ENCODE measurements around the gene RASL10A. TPM values are rescaled to one million over a fixed set of nuclear protein-coding genes. Genes with fewer than 3 reads are reported as not detected.

Gene RASL10A
- total and polyA plus RNA-seq, 7 experiments from 2014 or later = 0.32 to 1.7 (median 0.89) TPM; not detected in 3

DNA sequence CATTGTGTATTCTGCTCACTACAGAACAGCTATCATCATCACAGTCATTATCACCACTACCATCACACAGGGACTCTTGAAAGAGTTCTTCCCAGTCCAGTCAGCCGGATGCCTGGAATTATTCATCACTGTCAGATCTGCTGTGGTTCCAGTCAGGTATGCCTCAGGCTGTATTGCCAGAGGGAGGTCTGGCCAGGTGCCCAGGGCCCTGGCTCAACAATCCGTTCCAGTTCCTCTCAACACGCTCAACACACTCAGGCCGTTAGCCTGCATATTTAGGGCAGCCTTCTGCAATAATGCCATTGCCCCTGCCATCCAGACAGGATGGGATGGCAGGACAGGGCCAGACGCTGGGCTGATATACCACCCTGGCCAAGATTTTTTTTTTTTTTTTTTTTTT, 28.6 kb upstream of the RASL10A start:
- Histone ChIP-seq H3K4me3 (ENCODE audit: low read length) (no peak overlapping the region), H3K9me3 (ENCODE audit: control insufficient read depth in 2 of 3, low read length in 3 of 3) (no peaks in the 10 kb centered on the region), H3K36me3 (ENCODE audit: control insufficient read depth in 2 of 3, insufficient read depth in 3 of 3, low read length in 3 of 3) (peaks cover 11 to 87% (median 13%) of the 10 kb centered on the region in 3 experiments), H3K27ac (ENCODE audit: low read depth, low read length) (no peak overlapping the region), H3K4me1 (ENCODE audit: control insufficient read depth in 2 of 2, insufficient read depth in 2 of 2, low read length in 2 of 2) (no peaks in the 10 kb centered on the region), H3K27me3 (ENCODE audit: control insufficient read depth in 2 of 2, insufficient read depth in 2 of 2, low read length in 2 of 2) (no peaks in the 10 kb centered on the region)
- no peak overlapping the region for H3K27ac Mint-ChIP-seq
- ATAC-seq = no peak
- intact Hi-C loops (cut with micrococcal nuclease) = no loop called here
- ChIA-PET POLR2A (no interaction called here), CTCF (interaction anchor here (0.7 kb wide), 1 partner anchor 248 kb away, joined by 4 read pairs; no protein-coding TSS in a partner anchor)
- no peak for DNase-seq
- peaks cover 18 to 63% (median 24%) of the 10 kb centered on the region in 5 donors for H3K36me3 Mint-ChIP-seq
- peaks cover 0 to 2% (median 0%) of the 10 kb centered on the region in 7 donors for H3K4me1 Mint-ChIP-seq
- no peaks in the 10 kb centered on the region for H3K9me3 Mint-ChIP-seq
- no peaks in the 10 kb centered on the region for H3K27me3 Mint-ChIP-seq
- H3K4me3 Mint-ChIP-seq = no peak overlapping the region

DNA sequence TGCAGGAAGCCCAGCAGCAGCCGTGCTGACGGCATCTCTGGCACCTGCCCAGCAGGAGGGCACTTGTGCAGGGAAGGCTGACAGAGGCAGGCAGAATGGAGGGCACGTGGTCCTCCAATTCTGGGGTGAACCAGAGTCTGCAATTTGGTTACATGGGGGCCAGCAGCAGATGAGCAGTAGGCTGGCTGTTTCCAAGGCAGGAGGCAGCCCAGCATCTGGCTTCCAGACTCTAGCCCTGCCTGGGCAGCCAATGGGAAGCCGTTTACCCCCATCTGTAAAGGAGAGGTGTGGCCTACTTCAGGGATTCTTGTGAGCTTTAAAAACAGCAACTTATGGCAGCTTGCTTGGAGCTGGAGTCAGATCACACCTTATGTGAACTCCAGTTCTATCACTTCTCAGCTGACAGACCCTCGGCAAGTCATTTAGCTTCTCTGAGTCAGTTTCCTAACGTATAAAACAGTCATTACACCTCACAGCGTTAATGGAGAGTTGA, 27.9 kb upstream of the RASL10A start:
- no peaks in the 10 kb centered on the region for H3K27me3 ChIP-seq (ENCODE audit: control insufficient read depth in 2 of 2, insufficient read depth in 2 of 2, low read length in 2 of 2)
- H3K36me3 ChIP-seq (ENCODE audit: control insufficient read depth in 2 of 3, insufficient read depth in 3 of 3, low read length in 3 of 3) = peaks cover 10 to 87% (median 11%) of the 10 kb centered on the region in 3 experiments
- DNase-seq (no peak), ATAC-seq (no peak)
- CTCF ChIA-PET = no interaction called here
- H3K4me1 ChIP-seq (ENCODE audit: control insufficient read depth in 2 of 2, insufficient read depth in 2 of 2, low read length in 2 of 2) = no peaks in the 10 kb centered on the region
- intact Hi-C loops (cut with micrococcal nuclease) = no loop called here
- H3K4me3 ChIP-seq (ENCODE audit: low read length) = no peak overlapping the region
- POLR2A ChIA-PET = no interaction called here
- peaks cover 0 to 3% (median 0%) of the 10 kb centered on the region in 7 donors for H3K4me1 Mint-ChIP-seq
- no peak overlapping the region for H3K27ac ChIP-seq (ENCODE audit: low read depth, low read length)
- no peaks in the 10 kb centered on the region for H3K9me3 Mint-ChIP-seq
- no peaks in the 10 kb centered on the region for H3K9me3 ChIP-seq (ENCODE audit: control insufficient read depth in 2 of 3, low read length in 3 of 3)
- H3K27me3 Mint-ChIP-seq = no peaks in the 10 kb centered on the region
- H3K36me3 Mint-ChIP-seq = peaks cover 18 to 63% (median 22%) of the 10 kb centered on the region in 5 donors
- H3K27ac Mint-ChIP-seq = peak overlapping the region in 1 of 9 donors; percentile 32
- H3K4me3 Mint-ChIP-seq = no peak overlapping the region

DNA sequence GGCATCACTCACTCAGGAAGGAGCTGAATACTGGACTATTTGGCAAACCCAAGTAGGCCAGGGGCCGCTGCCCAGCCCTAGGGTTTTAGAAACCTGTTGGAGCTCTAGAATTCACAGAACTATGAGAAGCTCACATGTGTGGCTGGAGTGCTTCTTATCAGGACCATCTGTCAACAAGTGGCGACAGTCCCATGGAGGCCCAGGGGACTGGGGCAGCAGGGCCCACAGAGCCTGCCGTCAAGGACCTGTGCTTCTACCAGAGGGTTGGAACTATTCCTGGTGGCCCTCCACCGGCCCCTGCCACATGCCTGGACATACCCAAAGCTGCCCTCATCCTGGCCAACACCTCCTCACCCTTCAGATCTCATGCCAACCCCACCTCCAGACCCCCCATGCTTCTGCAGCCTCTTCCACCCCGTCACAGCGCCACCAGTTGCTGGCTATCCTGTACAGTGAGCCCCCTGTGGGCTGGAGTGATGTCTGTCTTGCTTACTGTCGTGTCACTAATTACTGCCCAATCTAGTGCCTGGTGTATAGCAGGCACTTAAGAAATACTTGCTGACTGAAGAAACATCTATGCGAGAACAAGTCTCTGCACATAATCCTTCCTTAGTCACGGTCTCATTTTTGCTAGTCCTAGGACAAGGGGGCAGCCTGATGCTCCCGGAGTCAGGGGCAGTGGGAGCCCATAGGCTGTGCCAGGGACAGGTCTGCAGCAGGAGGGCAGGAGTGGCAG, 27.2 kb upstream of the RASL10A start:
- no peak overlapping the region for H3K4me3 ChIP-seq (ENCODE audit: low read length)
- no peaks in the 10 kb centered on the region for H3K27me3 Mint-ChIP-seq
- no peaks in the 10 kb centered on the region for H3K27me3 ChIP-seq (ENCODE audit: control insufficient read depth in 2 of 2, insufficient read depth in 2 of 2, low read length in 2 of 2)
- H3K4me3 Mint-ChIP-seq = no peak overlapping the region
- H3K4me1 ChIP-seq (ENCODE audit: control insufficient read depth in 2 of 2, insufficient read depth in 2 of 2, low read length in 2 of 2) = no peaks in the 10 kb centered on the region
- no peaks in the 10 kb centered on the region for H3K9me3 ChIP-seq (ENCODE audit: control insufficient read depth in 2 of 3, low read length in 3 of 3)
- DNase-seq = no peak
- intact Hi-C loops (cut with micrococcal nuclease) = no loop called here
- H3K4me1 Mint-ChIP-seq = peaks cover 0 to 3% (median 0%) of the 10 kb centered on the region in 7 donors
- peaks cover 16 to 66% (median 22%) of the 10 kb centered on the region in 5 donors for H3K36me3 Mint-ChIP-seq
- H3K27ac Mint-ChIP-seq = peak overlapping the region in 2 of 9 donors; percentile 32 to 54
- no peak for ATAC-seq
- no peaks in the 10 kb centered on the region for H3K9me3 Mint-ChIP-seq
- CTCF ChIA-PET = no interaction called here
- peaks cover 4 to 87% (median 11%) of the 10 kb centered on the region in 3 experiments for H3K36me3 ChIP-seq (ENCODE audit: control insufficient read depth in 2 of 3, insufficient read depth in 3 of 3, low read length in 3 of 3)
- no peak overlapping the region for H3K27ac ChIP-seq (ENCODE audit: low read depth, low read length)
- POLR2A ChIA-PET = no interaction called here

DNA sequence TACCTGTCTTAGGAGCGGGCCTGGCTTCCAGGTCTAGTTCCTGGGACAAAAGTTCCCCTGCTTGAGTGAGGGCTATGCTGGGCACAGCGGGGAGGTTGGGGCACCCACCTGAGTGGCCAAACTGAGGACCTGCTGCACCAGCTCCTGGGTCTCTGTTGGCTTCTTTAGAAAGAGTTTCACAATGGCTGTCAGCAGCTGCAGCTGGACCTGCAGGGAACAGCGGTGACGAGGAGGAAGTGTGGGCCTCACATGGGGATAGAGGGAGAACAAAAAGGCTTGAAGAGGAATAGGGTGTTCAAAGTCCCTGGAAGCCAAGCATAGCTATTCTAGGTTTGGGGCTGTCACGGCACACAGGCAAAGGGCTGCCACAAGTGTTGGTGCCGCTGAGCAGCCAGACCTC, 26.7 kb upstream of the RASL10A start:
- no peak for DNase-seq
- H3K9me3 ChIP-seq (ENCODE audit: control insufficient read depth in 2 of 3, low read length in 3 of 3) = no peaks in the 10 kb centered on the region
- ChIA-PET CTCF (no interaction called here), POLR2A (no interaction called here)
- peaks cover 15 to 63% (median 16%) of the 10 kb centered on the region in 5 donors for H3K36me3 Mint-ChIP-seq
- H3K4me1 Mint-ChIP-seq = peaks cover 0 to 3% (median 0%) of the 10 kb centered on the region in 7 donors
- no peak for ATAC-seq
- intact Hi-C loops (cut with micrococcal nuclease) = no loop called here
- peaks cover 0 to 87% (median 14%) of the 10 kb centered on the region in 3 experiments for H3K36me3 ChIP-seq (ENCODE audit: control insufficient read depth in 2 of 3, insufficient read depth in 3 of 3, low read length in 3 of 3)
- H3K4me3 ChIP-seq (ENCODE audit: low read length) = no peak overlapping the region
- no peak overlapping the region for H3K4me3 Mint-ChIP-seq
- H3K27ac Mint-ChIP-seq = no peak overlapping the region
- H3K27ac ChIP-seq (ENCODE audit: low read depth, low read length) = no peak overlapping the region
- H3K4me1 ChIP-seq (ENCODE audit: control insufficient read depth in 2 of 2, insufficient read depth in 2 of 2, low read length in 2 of 2) = no peaks in the 10 kb centered on the region
- H3K27me3 ChIP-seq (ENCODE audit: control insufficient read depth in 2 of 2, insufficient read depth in 2 of 2, low read length in 2 of 2) = no peaks in the 10 kb centered on the region
- no peaks in the 10 kb centered on the region for H3K27me3 Mint-ChIP-seq
- H3K9me3 Mint-ChIP-seq = no peaks in the 10 kb centered on the region

DNA sequence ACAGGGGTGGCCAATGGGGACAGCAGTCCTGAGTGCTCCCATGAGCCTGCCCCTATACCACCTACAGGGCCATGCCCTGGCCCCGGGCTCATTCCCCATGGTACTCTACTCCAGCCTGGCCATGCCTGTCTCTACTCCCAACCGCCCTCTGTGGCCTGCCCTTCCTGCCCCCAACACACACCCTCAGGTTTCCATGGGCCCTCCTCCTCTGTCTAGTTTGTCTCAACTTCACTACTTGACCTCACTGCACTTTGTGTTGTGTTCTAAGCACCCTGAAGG, 26.3 kb upstream of the RASL10A start:
- H3K36me3 Mint-ChIP-seq = peaks cover 16 to 62% (median 17%) of the 10 kb centered on the region in 5 donors
- Histone ChIP-seq H3K36me3 (ENCODE audit: control insufficient read depth in 2 of 3, insufficient read depth in 3 of 3, low read length in 3 of 3) (peaks cover 0 to 87% (median 15%) of the 10 kb centered on the region in 3 experiments), H3K4me3 (ENCODE audit: low read length) (no peak overlapping the region), H3K9me3 (ENCODE audit: control insufficient read depth in 2 of 3, low read length in 3 of 3) (no peaks in the 10 kb centered on the region), H3K27me3 (ENCODE audit: control insufficient read depth in 2 of 2, insufficient read depth in 2 of 2, low read length in 2 of 2) (no peaks in the 10 kb centered on the region), H3K4me1 (ENCODE audit: control insufficient read depth in 2 of 2, insufficient read depth in 2 of 2, low read length in 2 of 2) (no peaks in the 10 kb centered on the region), H3K27ac (ENCODE audit: low read depth, low read length) (no peak overlapping the region)
- no peaks in the 10 kb centered on the region for H3K9me3 Mint-ChIP-seq
- intact Hi-C loops (cut with micrococcal nuclease) = no loop called here
- ChIA-PET POLR2A (no interaction called here), CTCF (no interaction called here)
- ATAC-seq (no peak), DNase-seq (no peak)
- no peak overlapping the region for H3K4me3 Mint-ChIP-seq
- H3K27me3 Mint-ChIP-seq = no peaks in the 10 kb centered on the region
- no peak overlapping the region for H3K27ac Mint-ChIP-seq
- H3K4me1 Mint-ChIP-seq = peaks cover 0 to 3% (median 0%) of the 10 kb centered on the region in 7 donors

DNA sequence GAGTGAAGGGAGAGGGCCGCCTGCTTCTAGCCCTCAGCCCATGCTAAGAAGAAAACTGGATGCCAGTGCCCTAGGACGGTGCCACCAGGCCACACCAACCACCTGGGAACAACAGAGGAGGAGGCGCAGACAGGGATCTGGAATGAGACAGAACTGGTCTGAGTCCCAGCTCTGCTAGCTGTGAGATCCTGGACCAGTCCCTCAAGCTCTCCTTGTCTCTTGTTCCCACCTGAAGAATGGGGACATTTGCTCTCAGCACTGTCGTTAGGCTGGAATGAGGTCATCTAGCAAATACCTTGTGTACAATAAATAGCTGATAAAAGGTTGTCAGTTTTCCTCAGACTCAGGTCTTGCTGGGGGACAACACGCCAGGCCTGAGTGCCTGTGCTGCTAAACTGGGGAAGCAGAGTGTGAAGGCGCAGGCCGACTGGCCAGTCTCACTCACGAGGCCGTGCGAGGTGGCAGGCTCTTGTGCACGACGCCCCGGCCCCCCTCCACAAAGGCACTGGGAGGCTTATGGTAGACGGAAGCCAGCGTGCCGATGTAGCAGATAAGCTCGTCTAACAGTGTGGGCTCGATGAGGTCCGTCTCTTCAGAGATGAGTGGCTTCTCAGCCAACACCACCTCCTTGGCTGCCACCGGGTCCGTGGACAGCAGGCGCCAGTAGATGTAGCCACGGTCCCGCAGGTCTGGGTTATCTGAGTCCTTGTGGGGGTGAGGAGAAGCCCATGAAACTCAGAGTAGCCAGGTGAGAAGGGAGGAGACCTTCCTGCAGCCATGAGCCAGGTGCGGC, 25.8 kb upstream of the RASL10A start:
- peaks cover 0 to 87% (median 15%) of the 10 kb centered on the region in 3 experiments for H3K36me3 ChIP-seq (ENCODE audit: control insufficient read depth in 2 of 3, insufficient read depth in 3 of 3, low read length in 3 of 3)
- H3K27ac Mint-ChIP-seq = no peak overlapping the region
- no peaks in the 10 kb centered on the region for H3K9me3 Mint-ChIP-seq
- no peaks in the 10 kb centered on the region for H3K27me3 ChIP-seq (ENCODE audit: control insufficient read depth in 2 of 2, insufficient read depth in 2 of 2, low read length in 2 of 2)
- H3K27ac ChIP-seq (ENCODE audit: low read depth, low read length) = no peak overlapping the region
- no peak overlapping the region for H3K4me3 ChIP-seq (ENCODE audit: low read length)
- ChIA-PET POLR2A (no interaction called here), CTCF (no interaction called here)
- H3K27me3 Mint-ChIP-seq = no peaks in the 10 kb centered on the region
- intact Hi-C loops (cut with micrococcal nuclease) = no loop called here
- no peak overlapping the region for H3K4me3 Mint-ChIP-seq
- H3K4me1 Mint-ChIP-seq = peaks cover 0 to 3% (median 0%) of the 10 kb centered on the region in 7 donors
- H3K36me3 Mint-ChIP-seq = peaks cover 15 to 60% (median 17%) of the 10 kb centered on the region in 5 donors
- H3K4me1 ChIP-seq (ENCODE audit: control insufficient read depth in 2 of 2, insufficient read depth in 2 of 2, low read length in 2 of 2) = no peaks in the 10 kb centered on the region
- H3K9me3 ChIP-seq (ENCODE audit: control insufficient read depth in 2 of 3, low read length in 3 of 3) = no peaks in the 10 kb centered on the region
- ATAC-seq (no peak), DNase-seq (no peak)

Data from naive thymus-derived CD4-positive, alpha-beta T cell (primary cell).